Muscle of arm (tissue), 14 donors: ENCODE measurements around the gene NOTCH1. TPM values are rescaled to one million over a fixed set of nuclear protein-coding genes. Genes with fewer than 3 reads are reported as not detected.
A peak's percentile ranks its signal among the peaks of the same experiment; 100 is the strongest.

Source experiments
- DNase-seq: peaks from one replicate; pipeline ENCODE4 v3.0.0-alpha.2; 2013
- long read RNA-seq, 11 donors: transcript quantifications; one replicate each; lab custom pipeline, GENCODE V29; 2026
- polyA plus RNA-seq, 12 donors: library from polyadenylated mRNA; unstranded; fragments of 120-200 nt; gene quantifications; one replicate each; pipeline ENCODE4 v1.2.1, GENCODE V29; 2013; ENCODE audit not compliant: insufficient read length in 12 of 12

The NOTCH1 gene
- 10 to 100 TPM in 11 of 12 donors, not detected in 1; 18.0 to 47.5 (median 20.6) TPM for polyA plus RNA-seq
- long read RNA-seq, donor 1, result 0 reads
- long read RNA-seq, donor 2, partial matches to known transcripts, result 84 of 118 reads
- long read RNA-seq, donor 2, other reads (novel, unspliced or antisense), result 34 of 118 reads
- long read RNA-seq, donor 3, partial matches to known transcripts, result 12 of 12 reads
- long read RNA-seq, donor 3, other reads (novel, unspliced or antisense), result 0 of 12 reads
- long read RNA-seq, donor 4, result 0 reads
- long read RNA-seq, donor 5, result 0 reads
- long read RNA-seq, donor 6, result 0 reads
- long read RNA-seq, donor 7, result 0 reads
- long read RNA-seq, donor 8, result 0 reads
- long read RNA-seq, donor 9, result 0 reads
- long read RNA-seq, donor 10, result 0 reads
- long read RNA-seq, donor 11, result 0 reads

- peak; percentile 86 for DNase-seq
These were observed at the start of gene NOTCH1 for GRCh38 chr9:136545965-136546696. Gene NOTCH1, minus strand, starts transcription at chr9:136546048. Its CDS starts 262 bp downstream, at chr9:136545786.

GRCh38 chr9:136594492-136594891 lies 48.6 kb upstream of the NOTCH1 start:
- no peak for DNase-seq

- DNase-seq, result no peak
These were observed 47.7 kb upstream of the NOTCH1 start for GRCh38 chr9:136593581-136593980.

GRCh38 chr9:136592666-136593065 lies 46.8 kb upstream of the NOTCH1 start:
- DNase-seq, result no peak

GRCh38 chr9:136590821-136591752 lies 45.2 kb upstream of the NOTCH1 start:
- no peak for DNase-seq

- no peak for DNase-seq
These were observed 44.2 kb upstream of the NOTCH1 start for GRCh38 chr9:136589766-136590763.

- no peak for DNase-seq
These were observed 43.0 kb upstream of the NOTCH1 start for GRCh38 chr9:136588663-136589464.

GRCh38 chr9:136587944-136588662 lies 42.3 kb upstream of the NOTCH1 start:
- no peak for DNase-seq

GRCh38 chr9:136587145-136587943 lies 41.5 kb upstream of the NOTCH1 start:
- DNase-seq, result peak; percentile 93

- no peak for DNase-seq
These were observed 40.6 kb upstream of the NOTCH1 start for GRCh38 chr9:136586391-136586953.

GRCh38 chr9:136585531-136586120 lies 39.8 kb upstream of the NOTCH1 start:
- DNase-seq, result no peak

- DNase-seq, result no peak
These were observed 39.1 kb upstream of the NOTCH1 start for GRCh38 chr9:136584934-136585333.

- DNase-seq, result no peak
These were observed 38.6 kb upstream of the NOTCH1 start for GRCh38 chr9:136584401-136584932.

GRCh38 chr9:136582977-136583735 lies 37.3 kb upstream of the NOTCH1 start:
- no peak for DNase-seq

- no peak for DNase-seq
These were observed 36.0 kb upstream of the NOTCH1 start for GRCh38 chr9:136581614-136582447.
